H1 (cell line): ENCODE measurements around the gene ZAP70.

ENCODE experiments used
- CEBPB ChIP-seq: IDR thresholded peaks from 2 replicates; pipeline ENCODE4 v1.6.1; 2012; ENCODE audit warnings: low read depth, low read length
- TAF1 ChIP-seq: IDR thresholded peaks from 2 replicates; pipeline ENCODE4 v1.6.1; 2011; ENCODE audit warnings: mild to moderate bottlenecking, low read depth, low read length

DNA sequence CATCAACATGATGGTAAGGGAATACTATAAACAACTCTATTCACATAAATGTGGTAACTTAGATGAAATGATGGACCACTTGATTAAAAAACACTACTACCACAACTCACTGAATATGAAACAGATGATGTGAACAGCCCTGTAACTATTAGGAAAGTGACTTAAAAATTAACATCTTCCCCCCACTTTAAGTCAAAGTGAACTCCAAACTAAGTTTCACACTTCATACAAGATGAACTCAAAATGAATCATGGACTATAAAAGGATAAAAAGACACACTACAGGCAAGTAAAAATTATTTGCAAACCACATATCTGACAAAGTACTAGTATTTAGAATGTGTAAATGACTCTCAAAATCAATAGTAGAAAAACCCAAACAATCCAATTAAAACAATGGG lies 71.6 kb downstream of the ZAP70 start:
- TF ChIP-seq CEBPB, result no peak
- no peak for TF ChIP-seq TAF1
